ENCODE results near the gene PADI1. TPM values are rescaled to one million over a fixed set of nuclear protein-coding genes. Genes with fewer than 3 reads are reported as not detected.

PADI1 gene
- total RNA-seq, 1 donor from 2014 or later = not detected

DNA sequence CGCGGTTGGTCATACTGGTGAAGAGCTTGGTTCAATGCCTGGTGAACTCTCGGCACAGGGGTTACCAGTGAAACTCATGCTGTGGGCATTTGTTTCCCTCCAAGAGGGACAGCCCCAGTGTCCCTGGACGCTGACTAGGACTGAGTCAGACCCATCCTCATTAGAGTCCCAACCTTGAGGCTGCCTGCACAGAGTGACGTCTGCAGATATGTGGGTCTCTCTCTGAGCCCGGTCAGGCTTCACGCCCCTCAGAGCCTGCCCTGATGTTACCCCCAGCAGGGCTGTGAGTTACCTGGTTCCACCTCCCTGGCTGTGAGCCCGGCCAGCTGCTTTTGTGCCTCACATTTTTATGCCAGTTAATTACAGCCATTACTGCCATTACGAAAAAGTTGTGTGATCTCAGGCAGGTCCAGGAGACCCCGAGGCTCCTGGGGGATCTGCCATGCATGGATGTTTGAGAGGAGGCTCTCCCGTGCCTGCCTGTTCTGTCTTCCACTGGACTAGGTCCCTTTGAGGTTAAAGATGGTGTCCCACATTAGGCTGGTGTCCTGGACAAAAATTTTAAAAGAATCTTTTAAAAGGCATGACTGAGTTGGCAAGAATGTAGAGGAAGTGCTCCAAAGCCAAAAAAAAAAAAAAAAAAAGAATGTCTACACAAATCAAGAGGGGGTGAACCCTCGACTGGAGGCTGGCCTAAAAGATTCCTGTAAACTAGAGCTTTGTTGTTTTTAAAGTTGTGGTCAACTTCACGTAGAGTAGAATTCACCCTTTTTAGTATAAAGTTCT lies 36.6 kb upstream of the PADI1 start:
- H2AFZ ChIP-seq (ENCODE audit: low read depth, low read length) = peak overlapping the region; percentile 48

DNA sequence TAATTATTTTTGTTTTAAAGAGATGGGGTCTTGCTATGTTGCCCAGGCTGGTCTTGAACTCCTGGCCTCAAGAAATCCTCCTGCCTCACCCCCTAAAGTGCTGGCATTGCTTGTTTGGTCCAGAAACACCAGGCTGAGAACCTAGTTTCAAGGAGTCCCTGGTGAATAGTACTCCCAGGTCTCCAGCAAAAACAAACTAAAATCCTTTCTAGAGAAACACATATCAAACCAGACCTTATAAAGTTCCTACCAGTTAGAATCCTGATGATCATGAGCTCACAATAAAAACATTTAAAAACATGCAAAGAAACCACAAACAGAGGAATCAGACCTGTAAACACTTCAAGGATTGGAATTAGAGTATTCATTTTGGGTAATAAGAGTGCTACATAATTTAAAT lies 34.4 kb upstream of the PADI1 start:
- Mint-ChIP-seq H3K9me3 (ENCODE audit: unreplicated experiment) (peaks cover 10% of the 10 kb centered on the region), H3K27ac (ENCODE audit: unreplicated experiment) (no peak overlapping the region), H3K36me3 (ENCODE audit: low read depth, unreplicated experiment) (no peaks in the 10 kb centered on the region), H3K4me1 (ENCODE audit: low read depth, unreplicated experiment) (peaks cover 14% of the 10 kb centered on the region), H3K27me3 (ENCODE audit: low read depth, unreplicated experiment) (peaks cover 7% of the 10 kb centered on the region), H3K4me3 (ENCODE audit: unreplicated experiment) (no peak overlapping the region)
- peak overlapping the region; percentile 5 for H3K4me2 ChIP-seq (ENCODE audit: low read length)
- H3K9me3 ChIP-seq (ENCODE audit: insufficient read depth, low read depth, low read length) = no peaks in the 10 kb centered on the region
- H2AFZ ChIP-seq (ENCODE audit: low read depth, low read length) = no peak overlapping the region
- H3K36me3 ChIP-seq (ENCODE audit: insufficient read depth, low read length) = no peaks in the 10 kb centered on the region
- peak; percentile 79 for DNase-seq (ENCODE audit: low read depth)
- H3K79me2 ChIP-seq (ENCODE audit: insufficient read depth, low read length) = no peaks in the 10 kb centered on the region
- no peaks in the 10 kb centered on the region for H4K20me1 ChIP-seq (ENCODE audit: insufficient read depth, low read length)
- H3K27ac ChIP-seq (ENCODE audit: low read depth, low read length) = peak overlapping the region; percentile 45
- TF ChIP-seq, protein P1, sequence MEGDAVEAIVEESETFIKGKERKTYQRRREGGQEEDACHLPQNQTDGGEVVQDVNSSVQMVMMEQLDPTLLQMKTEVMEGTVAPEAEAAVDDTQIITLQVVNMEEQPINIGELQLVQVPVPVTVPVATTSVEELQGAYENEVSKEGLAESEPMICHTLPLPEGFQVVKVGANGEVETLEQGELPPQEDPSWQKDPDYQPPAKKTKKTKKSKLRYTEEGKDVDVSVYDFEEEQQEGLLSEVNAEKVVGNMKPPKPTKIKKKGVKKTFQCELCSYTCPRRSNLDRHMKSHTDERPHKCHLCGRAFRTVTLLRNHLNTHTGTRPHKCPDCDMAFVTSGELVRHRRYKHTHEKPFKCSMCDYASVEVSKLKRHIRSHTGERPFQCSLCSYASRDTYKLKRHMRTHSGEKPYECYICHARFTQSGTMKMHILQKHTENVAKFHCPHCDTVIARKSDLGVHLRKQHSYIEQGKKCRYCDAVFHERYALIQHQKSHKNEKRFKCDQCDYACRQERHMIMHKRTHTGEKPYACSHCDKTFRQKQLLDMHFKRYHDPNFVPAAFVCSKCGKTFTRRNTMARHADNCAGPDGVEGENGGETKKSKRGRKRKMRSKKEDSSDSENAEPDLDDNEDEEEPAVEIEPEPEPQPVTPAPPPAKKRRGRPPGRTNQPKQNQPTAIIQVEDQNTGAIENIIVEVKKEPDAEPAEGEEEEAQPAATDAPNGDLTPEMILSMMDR (IDR thresholded peaks at IDR 0.05; ENCODE audit: insufficient read depth, low read depth, low read length) = no peak
- TF ChIP-seq EZH2 (IDR thresholded peaks at IDR 0.05; ENCODE audit: insufficient read depth, low read length) = no peak
- H3K4me3 ChIP-seq (ENCODE audit: insufficient read depth, low read depth, low read length) = no peak overlapping the region
- peak; percentile 96 for FAIRE-seq
- peak overlapping the region; percentile 7 for H3K9ac ChIP-seq (ENCODE audit: low read length)
- no peaks in the 10 kb centered on the region for H3K27me3 ChIP-seq (ENCODE audit: insufficient read depth, low read length)
- H3K4me1 ChIP-seq (ENCODE audit: insufficient read depth, low read length) = peaks cover 29% of the 10 kb centered on the region

More for the DNA sequence above, 36.6 kb upstream of the PADI1 start:
- H3K4me1 ChIP-seq (ENCODE audit: insufficient read depth, low read length) = peaks cover 29% of the 10 kb centered on the region
- no peak for TF ChIP-seq EZH2 (IDR thresholded peaks at IDR 0.05; ENCODE audit: insufficient read depth, low read length)
- TF ChIP-seq, protein P1 (IDR thresholded peaks at IDR 0.05; ENCODE audit: insufficient read depth, low read depth, low read length) = no peak
- H3K36me3 Mint-ChIP-seq (ENCODE audit: low read depth, unreplicated experiment) = no peaks in the 10 kb centered on the region
- H3K9me3 Mint-ChIP-seq (ENCODE audit: unreplicated experiment) = peaks cover 5% of the 10 kb centered on the region
- no peaks in the 10 kb centered on the region for H3K79me2 ChIP-seq (ENCODE audit: insufficient read depth, low read length)
- peak overlapping the region; percentile 77 for H3K4me2 ChIP-seq (ENCODE audit: low read length)
- peaks cover 14% of the 10 kb centered on the region for H3K4me1 Mint-ChIP-seq (ENCODE audit: low read depth, unreplicated experiment)
- FAIRE-seq = peak; percentile 76
- peak overlapping the region; percentile 48 for H3K27ac Mint-ChIP-seq (ENCODE audit: unreplicated experiment)
- no peaks in the 10 kb centered on the region for H3K36me3 ChIP-seq (ENCODE audit: insufficient read depth, low read length)
- peaks cover 26% of the 10 kb centered on the region for H3K27me3 Mint-ChIP-seq (ENCODE audit: low read depth, unreplicated experiment)
- no peak overlapping the region for H3K4me3 Mint-ChIP-seq (ENCODE audit: unreplicated experiment)
- peak overlapping the region; percentile 30 for H3K4me3 ChIP-seq (ENCODE audit: insufficient read depth, low read depth, low read length)
- peak; percentile 92 for DNase-seq (ENCODE audit: low read depth)
- no peaks in the 10 kb centered on the region for H3K9me3 ChIP-seq (ENCODE audit: insufficient read depth, low read depth, low read length)
- peak overlapping the region; percentile 68 for H3K9ac ChIP-seq (ENCODE audit: low read length)
- H3K27ac ChIP-seq (ENCODE audit: low read depth, low read length) = peak overlapping the region; percentile 89
- H3K27me3 ChIP-seq (ENCODE audit: insufficient read depth, low read length) = no peaks in the 10 kb centered on the region
- no peaks in the 10 kb centered on the region for H4K20me1 ChIP-seq (ENCODE audit: insufficient read depth, low read length)

DNA sequence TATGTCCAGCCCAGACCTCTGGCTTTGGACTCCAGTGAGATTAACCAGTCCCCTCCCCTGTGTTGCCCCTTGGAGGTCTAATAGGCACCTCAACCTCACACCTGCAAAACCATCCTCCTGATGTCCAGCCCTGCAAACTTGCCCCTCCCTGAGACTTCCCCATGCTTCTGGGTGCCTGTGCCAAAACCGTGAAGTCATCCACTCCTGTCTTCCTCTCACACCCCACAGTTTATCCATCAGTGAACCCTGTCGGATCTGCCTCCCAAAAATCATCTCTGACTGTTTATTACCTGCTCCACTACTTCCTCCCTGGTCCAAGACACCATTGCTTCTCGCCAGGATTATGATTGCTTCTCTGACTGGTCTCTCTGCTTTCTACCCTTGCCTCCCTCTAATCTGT lies 31.7 kb upstream of the PADI1 start:
- H3K36me3 Mint-ChIP-seq (ENCODE audit: low read depth, unreplicated experiment) = no peaks in the 10 kb centered on the region
- DNase-seq (ENCODE audit: low read depth) = no peak
- H3K27ac ChIP-seq (ENCODE audit: low read depth, low read length) = no peak overlapping the region
- no peak overlapping the region for H3K4me3 ChIP-seq (ENCODE audit: insufficient read depth, low read depth, low read length)
- no peak overlapping the region for H3K9ac ChIP-seq (ENCODE audit: low read length)
- H3K79me2 ChIP-seq (ENCODE audit: insufficient read depth, low read length) = no peaks in the 10 kb centered on the region
- no peaks in the 10 kb centered on the region for H3K36me3 ChIP-seq (ENCODE audit: insufficient read depth, low read length)
- H3K27ac Mint-ChIP-seq (ENCODE audit: unreplicated experiment) = no peak overlapping the region
- H3K4me1 ChIP-seq (ENCODE audit: insufficient read depth, low read length) = peaks cover 18% of the 10 kb centered on the region
- FAIRE-seq = no peak
- H3K9me3 Mint-ChIP-seq (ENCODE audit: unreplicated experiment) = peaks cover 12% of the 10 kb centered on the region
- peaks cover 13% of the 10 kb centered on the region for H3K4me1 Mint-ChIP-seq (ENCODE audit: low read depth, unreplicated experiment)
- H3K4me2 ChIP-seq (ENCODE audit: low read length) = no peak overlapping the region
- no peaks in the 10 kb centered on the region for H3K9me3 ChIP-seq (ENCODE audit: insufficient read depth, low read depth, low read length)
- TF ChIP-seq EZH2 (IDR thresholded peaks at IDR 0.05; ENCODE audit: insufficient read depth, low read length) = no peak
- TF ChIP-seq, protein P1 (IDR thresholded peaks at IDR 0.05; ENCODE audit: insufficient read depth, low read depth, low read length) = no peak
- H3K27me3 ChIP-seq (ENCODE audit: insufficient read depth, low read length) = no peaks in the 10 kb centered on the region
- H2AFZ ChIP-seq (ENCODE audit: low read depth, low read length) = no peak overlapping the region
- peaks cover 7% of the 10 kb centered on the region for H3K27me3 Mint-ChIP-seq (ENCODE audit: low read depth, unreplicated experiment)
- no peaks in the 10 kb centered on the region for H4K20me1 ChIP-seq (ENCODE audit: insufficient read depth, low read length)
- no peak overlapping the region for H3K4me3 Mint-ChIP-seq (ENCODE audit: unreplicated experiment)
